GM18526 (cell line): ENCODE results near the gene ZNRF1.

Experiments
- POLR2A ChIP-seq: IDR thresholded peaks from 3 replicates; pipeline ENCODE4 v1.6.1; 2011; ENCODE audit not compliant: insufficient read length; ENCODE audit errors: extremely low read depth

Gene ZNRF1

DNA sequence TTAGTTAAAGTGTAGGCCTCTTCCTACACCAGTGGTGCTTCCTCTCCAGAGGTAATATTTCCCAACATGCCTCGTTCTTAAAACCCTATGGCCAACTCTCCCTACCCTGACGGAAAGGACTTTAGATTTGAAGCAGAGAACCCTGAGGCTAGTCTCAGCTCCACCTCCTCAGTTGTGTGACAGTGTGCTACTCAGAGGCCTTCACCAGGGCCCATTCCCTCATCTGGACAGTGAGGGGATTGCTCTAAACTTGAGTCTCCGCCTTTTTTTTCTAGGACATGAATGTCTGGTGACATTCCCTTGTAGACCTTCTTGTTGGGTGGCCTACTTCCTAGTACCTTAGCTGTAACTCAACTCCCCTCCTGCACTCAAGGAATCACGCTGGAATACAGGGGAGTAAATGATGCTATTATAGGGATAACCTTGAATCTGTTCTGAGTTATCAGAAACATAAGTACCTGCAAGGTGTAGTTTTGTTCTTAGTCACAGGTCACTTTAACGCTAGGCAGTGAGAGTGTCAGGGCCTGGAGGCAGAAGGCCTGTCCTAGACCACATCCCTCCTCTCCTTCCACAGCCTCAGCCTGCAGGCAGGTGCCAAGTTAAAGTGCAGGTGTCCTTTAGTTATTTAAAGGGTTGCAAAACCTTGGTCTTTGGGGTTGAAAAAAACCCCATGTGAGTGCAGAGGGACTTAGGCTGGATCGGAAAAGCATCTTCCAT, 90.8 kb downstream of the ZNRF1 start:
- TF ChIP-seq POLR2A, result no peak

DNA sequence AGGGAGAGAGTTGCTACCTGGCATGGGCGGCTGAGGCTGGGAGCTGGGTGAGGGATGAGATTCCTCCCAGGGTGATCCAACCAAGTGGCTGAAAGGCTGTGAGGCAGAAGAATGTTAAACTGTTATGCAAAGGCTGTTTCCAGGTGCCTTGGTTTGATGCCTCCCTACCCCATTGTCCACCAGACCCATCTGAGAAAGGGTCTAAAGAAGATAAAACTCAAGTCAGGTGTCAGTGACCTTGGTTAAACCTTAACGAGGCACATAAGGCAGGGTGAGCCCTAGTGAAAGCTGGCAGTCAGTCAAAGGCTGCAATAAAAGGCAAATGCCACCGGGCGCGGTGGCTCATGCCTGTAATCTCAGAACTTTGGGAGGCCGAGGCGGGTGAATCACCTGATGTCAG, 94.0 kb downstream of the ZNRF1 start:
- no peak for TF ChIP-seq POLR2A

DNA sequence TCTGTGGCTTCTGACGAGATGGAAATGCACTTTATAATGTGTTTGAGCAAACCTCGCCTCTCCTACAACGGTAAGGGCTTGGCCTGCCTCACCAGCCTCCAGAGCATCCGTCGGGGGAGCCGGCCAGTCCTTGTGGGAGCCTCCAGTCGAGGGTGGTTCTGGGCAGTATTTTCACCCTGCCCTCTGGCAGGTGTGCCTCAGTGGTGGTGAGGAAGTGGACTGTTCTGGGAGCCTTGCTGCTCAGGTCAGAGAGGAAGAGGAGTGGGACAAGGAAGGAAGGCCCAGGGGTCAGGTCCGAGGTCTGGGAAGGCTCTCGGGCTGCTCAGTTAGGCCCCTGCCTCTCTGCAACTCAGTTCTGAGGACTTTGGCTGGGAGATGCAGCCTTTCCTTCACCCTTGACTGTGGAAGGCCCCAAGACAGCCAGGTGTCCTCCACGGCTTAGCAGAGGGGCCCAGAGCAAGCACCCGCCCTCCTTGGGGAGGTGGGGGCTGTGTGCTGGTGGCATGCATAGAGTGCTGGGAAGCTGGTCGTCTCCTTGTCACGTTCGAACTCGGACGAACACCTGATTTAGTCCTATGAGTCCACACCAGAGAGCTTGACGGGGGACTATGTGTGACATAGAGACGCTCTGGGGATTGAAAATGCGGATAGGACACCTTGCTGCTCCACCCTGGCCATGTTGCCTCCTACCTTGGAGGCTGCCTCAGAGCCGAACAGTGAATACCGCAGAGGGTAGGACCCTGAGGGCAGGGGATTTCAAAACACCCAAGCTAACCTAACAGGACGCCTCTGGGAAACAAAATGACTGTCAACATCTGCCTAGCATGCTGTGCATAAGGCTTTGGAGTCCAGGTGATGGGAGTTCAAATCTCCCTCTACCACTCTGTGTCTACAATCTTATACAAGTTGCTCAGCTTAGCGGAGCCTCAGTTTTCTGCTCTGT, 95.0 kb downstream of the ZNRF1 start:
- TF ChIP-seq POLR2A, result no peak

DNA sequence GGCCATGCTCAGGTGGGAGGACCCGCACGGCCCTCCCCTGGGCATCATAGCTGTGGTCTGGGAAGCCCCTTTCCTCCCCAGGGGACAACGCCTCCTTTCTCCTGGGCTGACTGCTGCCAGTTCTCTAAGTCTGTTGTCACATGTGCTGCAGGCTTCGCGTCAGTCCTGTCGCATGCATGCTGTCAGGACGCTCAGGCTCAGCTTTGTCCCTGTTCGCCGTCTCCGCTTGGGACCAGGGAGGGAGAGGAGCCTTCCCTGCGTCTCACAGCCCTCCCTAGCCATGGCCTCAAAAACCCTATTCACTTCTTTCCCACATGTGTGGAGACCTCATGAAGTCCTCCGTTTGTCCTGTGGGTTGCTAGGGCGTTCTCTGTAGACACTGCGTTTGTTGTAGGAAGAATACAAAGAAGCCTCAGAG, 96.4 kb downstream of the ZNRF1 start:
- TF ChIP-seq POLR2A, result no peak

DNA sequence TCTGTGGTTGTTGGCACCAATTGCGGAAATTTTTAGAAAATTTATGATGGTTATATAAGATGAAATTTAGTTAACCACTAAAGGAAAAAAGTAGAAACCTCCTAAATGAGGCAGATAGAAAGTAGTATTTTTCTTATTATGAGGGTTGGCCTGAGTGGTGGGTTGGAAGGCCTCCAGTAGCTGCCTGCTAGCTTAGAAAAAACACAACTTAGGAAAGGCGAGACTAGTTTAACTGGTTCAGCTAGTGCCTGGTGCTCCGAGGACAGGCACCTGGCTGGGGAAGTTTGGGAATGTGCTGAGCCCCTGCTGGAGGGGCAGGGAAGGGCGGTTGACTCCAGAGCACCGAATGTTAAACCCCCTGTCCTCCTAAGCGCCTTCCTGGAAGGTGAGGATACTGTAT, 97.8 kb downstream of the ZNRF1 start:
- TF ChIP-seq POLR2A, result no peak

DNA sequence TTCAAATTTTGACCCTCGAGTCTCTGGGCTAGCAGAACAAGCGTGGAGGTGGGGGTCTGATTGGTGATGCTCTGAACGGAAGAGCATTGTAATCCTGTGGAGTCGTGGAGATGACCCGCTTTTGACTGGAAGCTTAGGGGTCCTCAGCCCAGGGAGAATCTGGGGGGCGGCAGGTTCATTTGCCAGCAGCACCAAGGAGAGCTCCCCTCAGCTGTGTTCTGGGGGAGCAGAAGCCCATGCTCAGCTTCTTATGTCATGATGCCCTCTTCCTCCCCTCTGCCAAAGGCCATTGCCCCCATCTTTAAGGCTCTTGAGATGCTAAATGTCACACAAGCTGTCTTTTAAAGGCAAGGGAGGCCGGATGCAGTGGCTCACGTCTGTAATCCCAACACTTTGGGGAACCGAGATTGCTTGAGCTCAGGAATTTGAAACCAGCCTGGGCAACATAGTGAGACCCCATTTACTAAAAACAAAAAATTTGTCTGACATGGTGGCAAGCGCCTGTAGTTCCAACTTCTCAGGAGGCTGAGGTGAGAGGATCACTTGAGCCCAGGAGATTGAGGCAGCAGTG, 98.5 kb downstream of the ZNRF1 start:
- no peak for TF ChIP-seq POLR2A

DNA sequence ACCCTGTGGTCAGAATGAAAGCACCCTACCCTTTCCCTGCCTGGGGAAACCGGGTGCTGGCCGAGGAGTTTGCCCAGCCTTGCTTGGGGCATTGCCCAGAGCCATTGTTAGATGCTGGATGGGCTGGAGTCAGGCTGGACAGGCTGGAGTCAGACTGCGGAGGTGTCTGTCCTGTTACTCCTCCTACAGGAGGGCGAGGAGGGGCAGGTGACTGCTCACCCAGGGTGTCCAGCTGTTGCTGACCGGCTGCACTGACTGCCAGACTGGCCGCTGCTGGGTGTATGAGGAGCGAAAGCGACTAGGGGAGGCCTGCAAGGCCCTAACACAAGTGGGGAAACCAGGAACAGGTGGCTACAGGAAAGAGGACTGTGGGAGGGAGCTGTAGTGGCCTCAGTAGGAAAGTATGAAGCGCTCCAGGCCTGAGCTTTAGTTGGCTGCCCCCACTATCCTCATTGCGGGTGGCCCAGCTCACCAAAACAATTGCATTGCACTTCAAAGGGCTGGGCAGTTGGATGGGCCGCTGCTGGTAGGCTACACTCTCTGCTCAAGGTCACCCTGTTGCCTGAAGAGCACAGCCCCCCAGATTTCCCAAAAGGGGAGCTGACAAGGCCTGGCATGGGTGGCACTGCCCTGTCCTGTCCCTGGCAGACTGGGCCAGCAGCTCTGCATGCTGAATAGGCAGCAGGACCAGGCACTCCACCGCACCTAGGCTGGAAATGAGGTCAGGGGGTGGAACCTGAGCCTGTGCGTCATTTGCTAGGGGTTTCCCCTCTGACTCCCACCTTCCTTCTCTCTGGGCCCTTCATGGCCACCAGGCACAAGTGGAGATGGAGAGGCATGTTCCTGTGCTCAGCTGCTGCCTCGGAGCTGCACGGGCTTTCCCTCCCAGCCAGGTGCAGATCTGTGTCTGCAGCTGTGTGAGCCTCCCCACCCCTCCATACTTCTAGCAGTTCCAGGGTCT, 99.4 kb downstream of the ZNRF1 start:
- no peak for TF ChIP-seq POLR2A

DNA sequence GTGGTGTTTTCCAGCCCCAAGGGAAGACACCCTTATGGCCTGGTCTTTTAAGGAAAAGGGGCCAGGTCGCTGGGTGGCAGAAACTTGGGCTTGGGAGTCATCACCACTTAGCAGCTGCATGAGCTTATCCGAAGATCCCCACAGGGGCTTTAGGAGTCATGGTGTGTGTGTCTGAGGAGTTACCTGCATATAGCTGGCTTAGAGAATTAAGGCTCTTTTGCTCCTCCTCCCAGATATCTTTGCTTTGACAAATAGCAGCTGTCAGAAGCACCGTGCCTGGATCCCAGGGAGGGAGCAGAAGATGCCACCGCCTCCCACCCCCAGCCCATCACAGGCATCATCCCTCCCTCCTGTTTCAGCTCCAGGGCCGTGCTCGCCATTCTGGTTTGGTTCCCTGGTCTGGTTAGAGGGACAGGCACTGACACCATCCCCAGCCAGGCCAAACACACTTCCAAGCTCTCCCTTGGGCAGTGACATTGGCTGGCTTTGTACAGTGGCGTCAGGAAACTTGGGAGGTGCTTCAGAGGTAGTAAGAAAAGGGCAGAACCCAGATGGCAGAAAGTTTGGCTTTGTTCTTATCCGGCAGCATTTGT, 100.3 kb downstream of the ZNRF1 start:
- no peak for TF ChIP-seq POLR2A

DNA sequence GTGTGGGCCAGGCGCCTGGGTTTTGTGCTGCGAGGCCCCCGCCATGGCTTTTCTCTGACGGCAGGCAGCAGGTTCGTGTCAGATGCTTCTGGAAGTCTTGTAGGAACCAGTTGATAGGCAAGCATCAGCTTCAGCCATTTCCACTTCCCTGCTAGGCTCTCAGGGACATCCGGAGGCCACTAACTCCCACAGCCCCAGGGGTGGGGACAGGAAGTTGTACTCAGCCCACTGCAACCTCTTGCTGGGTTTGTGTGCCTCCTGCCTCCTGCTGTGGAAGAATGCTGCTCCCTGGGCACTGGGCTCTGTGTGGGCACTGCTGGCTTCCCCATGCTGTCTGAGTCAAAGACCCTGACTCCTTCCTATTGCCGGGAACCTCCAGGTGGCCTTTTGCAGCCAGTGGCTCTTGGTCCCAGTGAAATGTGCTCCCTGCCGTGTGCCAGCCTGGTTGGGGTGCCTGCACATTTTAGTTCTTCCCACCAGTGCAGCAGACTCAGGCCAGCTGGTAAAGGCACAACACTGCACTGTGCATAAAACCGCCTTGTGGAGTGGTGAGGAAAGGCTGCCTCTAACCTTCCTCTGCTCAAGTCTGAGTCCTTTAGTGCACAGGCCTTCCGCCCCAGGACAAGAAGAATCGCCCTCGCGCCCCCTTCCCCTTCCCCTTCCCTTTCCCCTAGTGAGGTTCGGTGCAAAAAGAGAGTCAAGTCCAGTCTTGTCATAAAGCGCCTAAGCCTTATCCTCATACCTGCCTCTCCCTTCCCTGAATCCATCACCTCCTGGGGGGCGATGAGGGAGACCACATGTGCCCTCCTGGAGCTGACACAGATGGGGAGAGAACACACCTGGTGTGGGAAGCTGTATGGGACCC, 101.1 kb downstream of the ZNRF1 start:
- no peak for TF ChIP-seq POLR2A

DNA sequence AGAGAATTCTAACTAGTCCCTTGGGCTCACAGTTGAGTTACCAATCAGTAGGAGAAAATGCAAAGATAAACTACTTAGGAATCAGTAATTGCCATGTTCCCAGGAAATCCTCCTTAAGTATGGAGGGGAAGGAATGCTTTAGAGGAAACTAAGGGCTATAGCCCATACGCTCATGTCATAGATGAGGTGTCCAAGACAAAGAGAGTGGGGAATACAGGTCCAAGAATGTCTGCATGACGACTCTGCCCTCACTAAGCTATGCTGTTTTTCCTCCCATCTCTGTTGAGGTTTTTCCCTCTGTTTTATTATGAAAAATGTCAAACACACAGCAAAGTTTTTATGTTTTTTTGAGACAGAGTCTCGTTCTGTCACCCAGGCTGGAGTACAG, 101.8 kb downstream of the ZNRF1 start:
- no peak for TF ChIP-seq POLR2A

DNA sequence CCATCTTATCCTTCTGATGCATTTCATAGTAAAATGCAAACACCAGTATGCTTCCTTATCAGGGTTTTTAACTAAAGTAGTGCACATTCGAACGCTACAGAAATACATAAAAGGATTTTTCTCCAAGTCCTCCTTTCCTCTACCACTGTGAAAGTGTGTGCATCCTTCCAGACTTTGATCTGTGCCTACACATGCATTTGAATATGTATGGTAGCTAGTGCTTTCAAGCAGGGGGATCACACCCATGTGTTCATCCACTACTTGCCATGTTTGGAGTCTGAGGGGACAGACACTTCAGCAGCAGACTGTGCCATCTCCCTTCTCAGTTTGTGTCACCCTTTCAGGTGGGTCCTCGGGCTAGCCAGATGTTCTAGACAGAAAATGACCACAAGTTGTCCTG, 102.8 kb downstream of the ZNRF1 start:
- no peak for TF ChIP-seq POLR2A

DNA sequence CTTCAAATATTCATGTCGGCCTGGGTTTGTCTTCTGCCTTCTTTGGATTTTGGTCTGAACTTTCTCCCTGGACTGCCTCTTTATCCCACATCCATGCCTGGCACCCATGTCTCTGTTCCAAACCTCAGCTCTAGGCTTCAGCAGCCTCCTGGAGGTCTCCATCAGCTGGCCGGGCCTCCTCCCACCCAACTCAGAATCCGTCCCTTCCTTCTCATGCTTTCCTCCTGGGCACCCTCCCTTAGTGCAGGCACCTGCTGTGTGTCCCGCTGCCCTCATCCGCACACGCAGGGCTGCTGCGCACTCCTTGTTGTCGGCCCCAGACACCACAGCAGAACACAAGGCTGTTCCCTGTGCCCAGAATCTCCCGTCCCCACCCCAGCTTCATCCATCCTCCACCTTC, 103.8 kb downstream of the ZNRF1 start:
- TF ChIP-seq POLR2A, result no peak

DNA sequence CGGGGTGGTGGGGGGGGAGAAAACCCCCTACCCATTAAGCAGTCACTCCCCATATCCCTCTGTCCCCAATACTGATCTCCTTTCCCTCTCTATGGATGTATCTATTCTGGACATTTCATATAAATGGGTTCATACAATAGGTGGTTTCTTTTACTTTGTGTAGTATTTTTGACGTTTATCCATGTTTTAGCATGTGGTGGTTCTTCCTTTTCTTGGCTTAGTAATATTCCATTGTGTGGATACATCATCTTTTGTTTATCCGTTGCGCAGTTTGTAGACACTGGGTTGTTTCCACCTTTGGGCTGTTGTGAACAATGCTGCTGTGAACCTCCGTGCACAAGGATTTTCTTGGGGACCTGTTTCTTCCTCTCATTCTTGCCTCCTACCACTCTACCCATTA, 105.2 kb downstream of the ZNRF1 start:
- no peak for TF ChIP-seq POLR2A

DNA sequence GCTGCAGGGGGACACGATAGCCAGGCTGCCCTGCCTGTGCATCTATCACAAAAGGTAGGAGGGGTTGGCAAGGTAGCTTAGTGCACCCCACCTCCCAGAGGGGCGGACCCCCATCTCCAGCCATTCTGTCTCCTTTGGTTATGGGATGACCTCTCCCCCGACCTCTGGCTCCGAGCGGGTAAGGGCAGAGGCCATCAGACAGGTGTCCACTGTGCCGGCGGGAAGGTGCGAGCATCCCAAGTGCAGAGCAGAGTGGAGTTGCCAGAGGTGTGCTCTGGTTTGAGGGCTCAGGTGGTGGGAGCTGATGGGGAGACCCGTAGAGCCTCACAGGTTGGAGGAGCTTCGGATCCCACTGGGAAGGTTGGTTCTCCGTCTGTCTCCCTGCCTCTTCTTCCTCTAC, 106.0 kb downstream of the ZNRF1 start:
- TF ChIP-seq POLR2A, result no peak
